Body of pancreas (tissue), 4 donors: ENCODE results near the gene FRG2.
"Not testable (repeated sequence)": the region's sequence is repeated elsewhere in the genome, so short reads cannot be mapped to it uniquely, and the experiment has no call there.

Experiments used
- POLR2A ChIP-seq, 3 donors: fragments of 450-650 bp; IDR thresholded peaks; one replicate each; pipeline ENCODE4 v1.6.1; 2016; ENCODE audit warnings: antibody characterized with exemption in 3 of 3, mild to moderate bottlenecking in 2 of 3
- TF ChIP-seq, protein P1 (sequence below), 7 experiments: fragments of 450-650 bp in 4 of 7; fragments of 200-600 bp in 3 of 7; sonication (generic) in 3 of 7; IDR thresholded peaks; one replicate each; pipeline ENCODE4 v1.5.1; 2016 to 2019; ENCODE audit warnings: antibody characterized with exemption in 7 of 7

DNA sequence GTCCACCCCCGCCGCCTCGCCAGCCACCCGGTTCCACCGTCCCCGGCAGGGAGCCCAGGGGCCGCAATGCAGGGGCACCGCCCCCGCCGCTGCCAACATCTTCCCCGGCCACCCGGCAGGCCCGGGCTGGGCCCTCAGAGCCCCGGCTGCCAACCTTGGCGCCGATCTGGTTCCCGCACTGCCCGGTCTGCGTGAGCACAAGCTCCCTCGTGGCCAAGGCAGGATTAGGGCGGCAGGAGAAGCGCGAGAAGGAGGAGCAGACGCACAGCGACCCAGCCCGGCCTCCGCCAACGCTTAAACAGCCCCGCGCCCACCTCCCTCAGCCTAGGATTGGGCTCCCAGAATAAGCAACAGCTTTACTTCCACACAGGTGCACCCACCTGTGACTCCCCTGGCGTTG, 42.4 kb downstream of the FRG2 start:
- not testable (repeated sequence) for TF ChIP-seq POLR2A (IDR thresholded peaks at IDR 0.05)
- TF ChIP-seq, protein P1, sequence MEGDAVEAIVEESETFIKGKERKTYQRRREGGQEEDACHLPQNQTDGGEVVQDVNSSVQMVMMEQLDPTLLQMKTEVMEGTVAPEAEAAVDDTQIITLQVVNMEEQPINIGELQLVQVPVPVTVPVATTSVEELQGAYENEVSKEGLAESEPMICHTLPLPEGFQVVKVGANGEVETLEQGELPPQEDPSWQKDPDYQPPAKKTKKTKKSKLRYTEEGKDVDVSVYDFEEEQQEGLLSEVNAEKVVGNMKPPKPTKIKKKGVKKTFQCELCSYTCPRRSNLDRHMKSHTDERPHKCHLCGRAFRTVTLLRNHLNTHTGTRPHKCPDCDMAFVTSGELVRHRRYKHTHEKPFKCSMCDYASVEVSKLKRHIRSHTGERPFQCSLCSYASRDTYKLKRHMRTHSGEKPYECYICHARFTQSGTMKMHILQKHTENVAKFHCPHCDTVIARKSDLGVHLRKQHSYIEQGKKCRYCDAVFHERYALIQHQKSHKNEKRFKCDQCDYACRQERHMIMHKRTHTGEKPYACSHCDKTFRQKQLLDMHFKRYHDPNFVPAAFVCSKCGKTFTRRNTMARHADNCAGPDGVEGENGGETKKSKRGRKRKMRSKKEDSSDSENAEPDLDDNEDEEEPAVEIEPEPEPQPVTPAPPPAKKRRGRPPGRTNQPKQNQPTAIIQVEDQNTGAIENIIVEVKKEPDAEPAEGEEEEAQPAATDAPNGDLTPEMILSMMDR (IDR thresholded peaks at IDR 0.05) = not testable (repeated sequence)
